HCT116 (cell line): ENCODE results near the gene DDA1. TPM values are rescaled to one million over a fixed set of nuclear protein-coding genes. Genes with fewer than 3 reads are reported as not detected.
A peak's percentile ranks its signal among the peaks of the same experiment; 100 is the strongest.

ENCODE experiments used
- ATAC-seq: fragments of 200-7000 bp; cut with Tn5 transposase; 2 replicates; pipeline ENCODE4 v1.9.1; 2020; ENCODE audit warnings: mild to moderate bottlenecking, moderate library complexity
- BruUV-seq: library from RNA; stranded (reverse); fragments of 400-500 nt; replicated peaks from 2 replicates; lab custom pipeline; 2021; lab: Mats Ljungman, UMichigan
- CTCF ChIA-PET: fragments of 300-600 bp; sonication (Branson Sonifier 250); formaldehyde crosslinking; loops from one replicate; lab custom pipeline; 2021; ENCODE audit warnings: antibody characterized with exemption; lab: Charles Lee
- POLR2A ChIA-PET: fragments of 300-600, 350-600 bp; sonication (Branson Sonifier 250); formaldehyde crosslinking; loops from one replicate; lab custom pipeline; 2021; ENCODE audit warnings: antibody characterized with exemption; lab: Charles Lee
- RAD21 ChIA-PET, 2 experiments: fragments of 300-600 bp; sonication (Branson Sonifier 250); formaldehyde crosslinking; loops; one replicate each; lab custom pipeline; 2023; ENCODE audit warnings: low total read pairs in 2 of 2; ENCODE audit not compliant: uncharacterized antibody in 2 of 2, unreplicated experiment in 2 of 2, low non-redundant PET in 1 of 2; lab: Charles Lee
- DNase-seq: peaks from one replicate; pipeline ENCODE4 v3.0.0-alpha.2; 2010; ENCODE audit warnings: low read depth, low spot score
- H2AFZ ChIP-seq: fragments of 200-600 bp; shearing (Covaris generic), sonication (generic); 2 replicates; pipeline ENCODE4 v1.6.1; 2017; ENCODE audit warnings: low read depth, mixed run types, mixed read lengths, antibody characterized with exemption, low read length; ENCODE audit not compliant: poor library complexity, severe bottlenecking
- H3K27ac ChIP-seq: 2 replicates; pipeline ENCODE4 v1.5.1; 2012; ENCODE audit warnings: low read depth, low read length
- H3K27me3 ChIP-seq: fragments of 200-600 bp; sonication (generic); 2 replicates; pipeline ENCODE4 v1.6.1; 2016; ENCODE audit warnings: mixed run types, low read length, mixed read lengths; ENCODE audit not compliant: insufficient read depth
- H3K36me3 ChIP-seq, 2 experiments: fragments of 200-500 bp in 1 of 2; fragments of 200-600 bp in 1 of 2; sonication (Bioruptor generic) in 1 of 2; sonication (generic) in 1 of 2; 2 replicates each; pipeline versions ENCODE4 v1.5.1 to v1.6.1; 2014 to 2016; ENCODE audit warnings: low read length in 2 of 2, inconsistent platforms in 1 of 2, mixed read lengths in 1 of 2, mixed run types in 1 of 2; ENCODE audit not compliant: insufficient read depth in 2 of 2, control insufficient read depth in 1 of 2
- H3K4me1 ChIP-seq, 2 experiments: fragments of 200-600 bp in 1 of 2; sonication (generic) in 1 of 2; 2 replicates each; pipeline versions ENCODE4 v1.5.1 to v1.6.1; 2012 to 2017; ENCODE audit warnings: low read length in 2 of 2, inconsistent platforms in 1 of 2, mild to moderate bottlenecking in 1 of 2, mixed read lengths in 1 of 2, mixed run types in 1 of 2, moderate library complexity in 1 of 2; ENCODE audit not compliant: insufficient read depth in 2 of 2, control insufficient read depth in 1 of 2
- H3K4me2 ChIP-seq: fragments of 200-600 bp; sonication (generic); 2 replicates; pipeline ENCODE4 v1.6.1; 2017; ENCODE audit warnings: mixed run types, low read length, mixed read lengths
- H3K4me3 ChIP-seq, 2 experiments: fragments of 200-600 bp in 1 of 2; sonication (generic) in 1 of 2; replicated peaks in 1 of 2; 2 replicates each; pipeline ENCODE4 v1.5.1; 2011 to 2016; ENCODE audit warnings: low read length in 2 of 2, control low read depth in 1 of 2, low read depth in 1 of 2, mild to moderate bottlenecking in 1 of 2, mixed read lengths in 1 of 2, mixed run types in 1 of 2
- H3K79me2 ChIP-seq: fragments of 200-600 bp; sonication (generic); 2 replicates; pipeline ENCODE4 v1.6.1; 2017; ENCODE audit warnings: mild to moderate bottlenecking, mixed run types, low read length, moderate library complexity, mixed read lengths; ENCODE audit not compliant: insufficient read depth
- H3K9ac ChIP-seq: fragments of 200-600 bp; sonication (generic); 2 replicates; pipeline ENCODE4 v1.6.1; 2016; ENCODE audit warnings: low read length, mixed read lengths
- H3K9me2 ChIP-seq: fragments of 200-600 bp; sonication (generic), shearing (Covaris generic); 2 replicates; pipeline ENCODE4 v1.6.1; 2017; ENCODE audit warnings: mixed run types, mild to moderate bottlenecking, moderate library complexity; ENCODE audit not compliant: insufficient read depth
- H3K9me3 ChIP-seq, 2 experiments: fragments of 200-500 bp in 1 of 2; fragments of 200-600 bp in 1 of 2; sonication (Bioruptor generic) in 1 of 2; sonication (generic) in 1 of 2; 2 replicates each; pipeline ENCODE4 v1.6.1; 2014 to 2017; ENCODE audit warnings: low read length in 2 of 2, mixed read lengths in 2 of 2, inconsistent platforms in 1 of 2, low read depth in 1 of 2, mild to moderate bottlenecking in 1 of 2, mixed run types in 1 of 2, moderate library complexity in 1 of 2; ENCODE audit not compliant: control insufficient read depth in 1 of 2, insufficient read depth in 1 of 2
- H4K20me1 ChIP-seq: fragments of 200-600 bp; sonication (generic), shearing (Covaris generic); 2 replicates; pipeline ENCODE4 v1.6.1; 2017; ENCODE audit warnings: mixed run types, mild to moderate bottlenecking, moderate library complexity; ENCODE audit not compliant: insufficient read depth
- CBX3 ChIP-seq: IDR thresholded peaks from 2 replicates; pipeline ENCODE4 v1.6.1; 2012; ENCODE audit warnings: low read depth
- CEBPB ChIP-seq: IDR thresholded peaks from 2 replicates; pipeline ENCODE4 v1.6.1; 2012; ENCODE audit warnings: low read depth
- ELF1 ChIP-seq: IDR thresholded peaks from 2 replicates; pipeline ENCODE4 v1.6.1; 2012; ENCODE audit warnings: low read depth, borderline replicate concordance
- EZH2 ChIP-seq: fragments of 200-600 bp; sonication (generic); IDR thresholded peaks from 2 replicates; pipeline ENCODE4 v1.6.1; 2017; ENCODE audit warnings: antibody characterized with exemption, mixed run types
- EZH2phosphoT487 ChIP-seq: fragments of 200-600 bp; IDR thresholded peaks from 2 replicates; pipeline ENCODE4 v1.6.1; 2018; ENCODE audit warnings: antibody characterized with exemption, borderline replicate concordance
- JUND ChIP-seq: IDR thresholded peaks from 2 replicates; pipeline ENCODE4 v1.6.1; 2012
- MAX ChIP-seq: IDR thresholded peaks from 2 replicates; pipeline ENCODE4 v1.6.1; 2012
- POLR2AphosphoS5 ChIP-seq: IDR thresholded peaks from 2 replicates; pipeline ENCODE4 v1.6.1; 2011; ENCODE audit warnings: mild to moderate bottlenecking, low read depth, low read length, moderate library complexity
- SRF ChIP-seq: IDR thresholded peaks from 2 replicates; pipeline ENCODE4 v1.6.1; 2012; ENCODE audit warnings: low read depth
- TCF7L2 ChIP-seq: IDR thresholded peaks from 2 replicates; pipeline ENCODE4 v1.7.0; 2011; ENCODE audit warnings: borderline replicate concordance, inconsistent platforms; ENCODE audit not compliant: insufficient read depth, insufficient read length; ENCODE audit errors: extremely low read depth
- YY1 ChIP-seq: IDR thresholded peaks from 2 replicates; pipeline ENCODE4 v1.6.1; 2011; ENCODE audit warnings: low read length, low read depth, moderate library complexity, mild to moderate bottlenecking; ENCODE audit not compliant: insufficient replicate concordance; ENCODE audit errors: extremely low read depth
- ZFX ChIP-seq: fragments of 450-650 bp; IDR thresholded peaks from 2 replicates; pipeline ENCODE4 v1.6.1; 2017
- ZNF274 ChIP-seq: fragments of 200-500 bp; sonication (Bioruptor generic); IDR thresholded peaks from 2 replicates; pipeline ENCODE4 v1.6.1; 2014; ENCODE audit warnings: mild to moderate bottlenecking, low read depth, low read length, inconsistent platforms
- intact Hi-C: fragments of 100-400 bp; cut with micrococcal nuclease; formaldehyde crosslinking; loops from 2 replicates; pipeline ENCODE4 v1.10.0; 2022
- total RNA-seq: library from RNA; stranded (reverse); gene quantifications from one replicate; pipeline ENCODE4 v1.2.1, GENCODE V29; 2021; ENCODE audit not compliant: unreplicated experiment

The DDA1 gene
- total RNA-seq, 1 experiment from 2014 or later = 68.6 TPM

DNA sequence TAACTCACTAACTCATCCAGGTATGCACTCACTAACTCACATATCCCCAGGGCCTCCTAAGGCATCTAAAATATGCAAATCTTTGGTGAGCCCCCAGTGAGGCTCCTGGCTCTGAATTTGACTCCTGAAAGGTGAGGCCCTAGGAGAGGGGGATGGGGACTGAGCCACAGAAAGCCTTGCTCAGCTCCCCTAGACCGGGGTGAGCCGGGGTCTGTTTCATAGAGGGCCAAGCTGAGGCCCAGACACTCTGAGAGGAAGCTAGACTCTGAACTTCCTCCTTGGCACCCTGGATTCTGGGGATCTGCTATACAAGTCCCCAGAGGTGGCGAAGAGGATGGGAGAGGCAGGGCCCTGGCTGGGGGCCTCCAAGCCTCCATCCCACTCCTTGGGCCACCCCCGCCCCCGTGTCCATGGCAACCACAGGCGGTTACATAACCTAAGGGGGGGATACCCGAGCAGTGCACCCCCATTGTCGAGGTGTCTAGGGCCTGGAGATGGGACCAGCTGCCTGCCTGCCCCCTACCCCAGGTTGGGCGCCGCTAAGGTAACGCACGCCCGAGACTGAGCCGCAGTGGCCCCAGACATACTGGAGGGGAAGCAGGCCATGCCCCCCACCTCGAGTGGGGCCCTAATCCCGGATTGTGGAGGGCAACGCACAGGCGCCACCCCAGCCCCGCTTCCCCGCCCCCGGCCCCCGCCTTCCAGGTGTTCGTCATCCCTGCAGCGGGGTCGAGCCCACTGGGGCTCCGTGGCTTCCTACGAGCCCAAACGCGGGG is 6.8 kb upstream of the DDA1 start:
- Histone ChIP-seq H3K9me3 (no peaks in the 10 kb centered on the region; a peak in 1 of 4 replicates), H3K79me2 (peaks cover 19% of the 10 kb centered on the region), H3K4me1 (peaks cover 29 to 48% of the 10 kb centered on the region in 2 experiments), H3K9ac (peak overlapping the region; percentile 55), H3K4me3 (peak overlapping the region; percentile 48 to 54), H3K27me3 (no peaks in the 10 kb centered on the region), H3K9me2 (no peaks in the 10 kb centered on the region), H3K36me3 (peaks cover 0 to 5% of the 10 kb centered on the region in 2 experiments; a peak in 2 of 4 replicates), H3K4me2 (peak overlapping the region; percentile 71), H2AFZ (no peak overlapping the region), H4K20me1 (no peaks in the 10 kb centered on the region), H3K27ac (peak overlapping the region; percentile 50; the same call in 1 of the 2 replicates)
- BruUV-seq = no TSS peak
- DNase-seq = no peak
- POLR2A ChIA-PET = interaction anchor here (3.1 kb wide), 1 partner anchor 9 kb away, joined by 22 read pairs; no protein-coding TSS in a partner anchor
- CTCF ChIA-PET = no interaction called here
- RAD21 ChIA-PET = no interaction called here
- TF ChIP-seq ELF1 (no peak), JUND (no peak), YY1 (no peak), TCF7L2 (no peak), SRF (no peak), CEBPB (no peak), CBX3 (no peak), EZH2phosphoT487 (no peak), ZFX (no peak), POLR2AphosphoS5 (no peak), ZNF274 (no peak), MAX (no peak), EZH2 (no peak)
- intact Hi-C loops = no loop called here
- ATAC-seq = no peak
